ENCODE measurements around the gene POM121L2. TPM values are rescaled to one million over a fixed set of nuclear protein-coding genes. Genes with fewer than 3 reads are reported as not detected.

POM121L2 gene
- total RNA-seq, 4 donors from 2014 or later = not detected

DNA sequence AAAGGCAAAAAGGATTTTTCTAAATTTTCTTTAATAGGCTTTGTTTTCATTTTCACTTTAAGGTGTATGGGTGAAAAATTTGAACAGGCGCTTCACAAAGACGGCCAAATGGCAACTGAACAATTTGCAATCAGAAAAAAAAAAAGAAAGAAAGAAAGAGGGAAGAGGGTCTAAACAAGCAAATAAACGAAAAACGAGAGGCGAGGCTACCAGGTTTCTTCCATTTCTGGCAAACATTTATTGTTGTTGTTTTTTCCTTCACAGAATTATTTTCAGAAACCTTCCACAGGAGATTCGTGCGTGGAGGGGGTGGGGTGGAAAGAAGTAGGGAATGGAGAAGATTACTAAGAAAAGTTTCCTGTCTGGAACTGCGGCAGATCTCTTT lies 24.3 kb downstream of the POM121L2 start:
- ATAC-seq (ENCODE audit: low FRiP score) (no peak), DNase-seq (ENCODE audit: low spot score) (no peak)
- TF ChIP-seq CTCF (IDR thresholded peaks at IDR 0.05) = no peak

DNA sequence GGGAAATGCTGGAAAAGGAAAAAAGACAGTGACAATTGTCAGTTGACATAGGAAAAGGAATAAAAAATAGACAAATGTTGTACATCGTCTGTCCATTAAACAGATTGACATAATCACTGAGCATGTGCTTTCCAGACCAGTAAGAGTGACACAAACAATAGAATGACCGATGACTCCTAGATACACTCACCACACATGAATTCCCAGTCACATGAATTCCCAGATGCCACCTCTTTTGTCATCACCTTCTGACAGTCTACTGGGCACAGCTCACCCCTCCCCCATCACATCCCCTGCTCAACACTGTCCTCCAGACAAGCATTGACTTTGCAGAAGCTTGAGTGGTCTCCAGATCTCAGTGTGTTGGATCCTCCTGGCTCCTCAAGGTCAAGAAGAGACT lies 25.9 kb downstream of the POM121L2 start:
- no peak for TF ChIP-seq CTCF (IDR thresholded peaks at IDR 0.05)
- ATAC-seq (ENCODE audit: low FRiP score) = no peak
- no peak for DNase-seq (ENCODE audit: low spot score)

DNA sequence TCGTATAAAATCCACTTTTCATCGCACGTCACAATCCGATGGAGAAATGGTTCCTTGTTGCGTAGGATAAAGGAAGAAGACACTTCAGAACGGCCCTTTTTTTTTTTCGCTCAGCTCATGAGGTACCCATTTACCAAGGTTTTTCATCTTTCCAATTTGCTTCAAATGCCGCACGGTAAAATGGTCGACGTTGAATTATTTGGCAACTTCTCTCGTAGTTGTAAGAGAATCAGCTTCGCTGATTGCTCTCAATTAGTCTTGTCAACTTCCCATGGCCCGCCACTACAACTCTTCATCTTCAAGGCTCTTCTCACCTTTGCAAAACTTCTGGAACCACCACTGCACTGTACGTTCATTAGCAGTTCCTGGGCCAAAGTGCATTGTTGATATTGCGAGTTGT lies 28.8 kb downstream of the POM121L2 start:
- no peak for DNase-seq (ENCODE audit: low spot score)
- no peak for ATAC-seq (ENCODE audit: low FRiP score)
- no peak for TF ChIP-seq CTCF (IDR thresholded peaks at IDR 0.05)

- TF ChIP-seq CTCF (IDR thresholded peaks at IDR 0.05) = no peak
- no peak for ATAC-seq (ENCODE audit: low FRiP score)
- no peak for DNase-seq (ENCODE audit: low spot score)
Measured at GRCh38 chr6:27281569-27281968, 30.5 kb downstream of the POM121L2 start.

GRCh38 chr6:27281105-27281539 lies 31.0 kb downstream of the POM121L2 start:
- ATAC-seq (ENCODE audit: low FRiP score) = no peak
- no peak for TF ChIP-seq CTCF (IDR thresholded peaks at IDR 0.05)
- DNase-seq (ENCODE audit: low spot score) = no peak

DNA sequence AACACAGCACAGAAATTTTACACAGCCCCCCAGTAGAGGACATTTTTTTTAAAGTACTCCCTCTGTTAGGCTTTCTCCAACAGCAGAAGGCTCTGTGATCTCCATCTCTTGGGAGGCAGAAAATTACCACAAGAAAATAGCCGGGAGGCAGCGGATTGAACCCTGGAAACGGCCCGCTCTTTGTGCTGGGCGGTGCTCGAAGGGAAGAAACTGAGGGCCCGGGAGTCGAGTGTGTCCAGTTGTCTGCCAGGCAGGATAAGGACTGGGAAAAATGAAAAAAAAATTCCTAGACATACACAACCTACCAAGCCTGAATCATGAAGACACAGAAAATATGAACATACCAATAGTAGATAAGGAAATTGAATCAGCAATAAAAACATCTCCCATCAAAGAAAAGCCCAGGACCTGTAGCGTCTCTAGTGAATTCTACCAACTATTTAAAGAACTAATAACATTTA lies 31.5 kb downstream of the POM121L2 start:
- TF ChIP-seq CTCF (IDR thresholded peaks at IDR 0.05) = no peak
- DNase-seq (ENCODE audit: low spot score) (no peak), ATAC-seq (ENCODE audit: low FRiP score) (no peak)

GRCh38 chr6:27280064-27280539 lies 32.0 kb downstream of the POM121L2 start:
- ATAC-seq (ENCODE audit: low FRiP score) = no peak
- DNase-seq (ENCODE audit: low spot score) = no peak
- TF ChIP-seq CTCF (IDR thresholded peaks at IDR 0.05) = no peak

Measured in omental fat pad (tissue), 4 donors.